NCI-H524 treated with DMSO at 0.1 percent for 48 hours (cell line): ENCODE results near the gene CDC42BPG.

Experiments used
- DNase-seq: peaks from one replicate; lab custom pipeline; 2025; lab: John Stamatoyannopoulos, UW

The CDC42BPG gene

DNA sequence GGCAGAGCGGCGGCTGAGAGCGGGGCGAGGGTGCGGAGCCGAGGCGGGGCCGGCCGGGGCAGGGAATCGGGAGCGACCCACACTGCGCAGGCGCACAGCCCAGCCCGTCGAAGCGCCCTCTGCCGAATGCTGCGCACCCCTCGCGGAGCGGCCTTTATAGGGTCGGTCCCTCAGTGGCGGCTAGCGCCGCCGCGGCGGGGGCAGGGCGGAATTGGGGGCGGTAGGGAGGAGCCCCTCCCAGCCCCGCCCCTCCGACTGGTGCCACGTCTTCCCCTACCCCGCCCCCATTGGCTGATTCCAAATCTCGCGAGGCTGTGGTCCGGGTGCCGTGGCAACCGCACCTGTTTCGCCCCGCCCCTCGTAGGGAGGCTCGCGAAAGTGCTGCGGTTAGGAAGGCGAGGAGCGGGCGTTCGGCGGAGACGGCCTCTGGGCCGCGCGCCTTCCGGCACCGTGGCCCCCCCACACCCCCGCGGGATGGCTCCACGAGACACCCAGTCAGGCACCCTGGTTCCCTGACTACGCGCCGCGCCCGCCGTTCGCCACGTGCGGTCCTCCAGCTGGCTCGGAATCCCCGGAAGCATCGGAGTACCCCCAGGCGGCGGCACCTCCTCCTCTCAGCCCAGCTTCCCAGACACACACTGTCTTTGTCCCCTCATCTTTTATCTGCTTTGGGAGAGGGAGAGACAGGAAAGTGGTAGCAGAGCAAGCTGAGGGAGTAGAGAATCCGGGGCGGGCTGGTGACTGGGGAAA, 34.2 kb upstream of the CDC42BPG start, which contains the start of gene EHD1:
Gene EHD1, minus strand, starts transcription at position 128 of the 750 bp plus-strand sequence. CDS start 157 bp downstream, outside the sequence.
- DNase-seq: peak; percentile 69

- no peak for DNase-seq
These were observed 33.7 kb upstream of the CDC42BPG start for GRCh38 chr11:64878223-64878493.

GRCh38 chr11:64877390-64878222, 33.2 kb upstream of the CDC42BPG start:
- DNase-seq: no peak

DNA sequence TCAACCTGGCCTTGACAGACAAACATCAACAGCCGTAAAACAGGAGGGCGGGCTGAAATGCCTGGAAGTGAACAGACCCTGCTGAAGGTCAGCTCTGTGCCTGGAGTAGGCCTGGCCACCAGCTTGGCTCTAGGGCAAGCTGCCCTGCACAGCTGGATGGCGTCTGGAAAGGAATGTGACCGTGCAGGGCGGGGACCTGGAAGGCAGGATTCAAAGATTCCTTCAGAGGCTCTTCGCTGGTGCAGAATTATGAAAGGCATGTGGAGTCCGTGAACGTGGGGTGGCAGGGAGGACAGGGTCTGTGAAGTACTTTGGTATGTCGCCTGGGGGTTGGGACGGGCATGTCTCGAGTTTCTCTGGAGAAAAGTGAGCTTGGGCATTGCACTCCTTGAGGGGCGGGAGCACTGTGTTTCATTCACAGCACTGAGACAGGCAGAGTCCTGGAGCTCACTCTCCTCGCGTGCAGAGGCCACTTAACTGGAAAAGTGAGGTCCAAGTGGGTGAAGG, 32.4 kb upstream of the CDC42BPG start:
- DNase-seq: no peak

- DNase-seq: no peak
These were observed 31.8 kb upstream of the CDC42BPG start for GRCh38 chr11:64876229-64876750.

DNA sequence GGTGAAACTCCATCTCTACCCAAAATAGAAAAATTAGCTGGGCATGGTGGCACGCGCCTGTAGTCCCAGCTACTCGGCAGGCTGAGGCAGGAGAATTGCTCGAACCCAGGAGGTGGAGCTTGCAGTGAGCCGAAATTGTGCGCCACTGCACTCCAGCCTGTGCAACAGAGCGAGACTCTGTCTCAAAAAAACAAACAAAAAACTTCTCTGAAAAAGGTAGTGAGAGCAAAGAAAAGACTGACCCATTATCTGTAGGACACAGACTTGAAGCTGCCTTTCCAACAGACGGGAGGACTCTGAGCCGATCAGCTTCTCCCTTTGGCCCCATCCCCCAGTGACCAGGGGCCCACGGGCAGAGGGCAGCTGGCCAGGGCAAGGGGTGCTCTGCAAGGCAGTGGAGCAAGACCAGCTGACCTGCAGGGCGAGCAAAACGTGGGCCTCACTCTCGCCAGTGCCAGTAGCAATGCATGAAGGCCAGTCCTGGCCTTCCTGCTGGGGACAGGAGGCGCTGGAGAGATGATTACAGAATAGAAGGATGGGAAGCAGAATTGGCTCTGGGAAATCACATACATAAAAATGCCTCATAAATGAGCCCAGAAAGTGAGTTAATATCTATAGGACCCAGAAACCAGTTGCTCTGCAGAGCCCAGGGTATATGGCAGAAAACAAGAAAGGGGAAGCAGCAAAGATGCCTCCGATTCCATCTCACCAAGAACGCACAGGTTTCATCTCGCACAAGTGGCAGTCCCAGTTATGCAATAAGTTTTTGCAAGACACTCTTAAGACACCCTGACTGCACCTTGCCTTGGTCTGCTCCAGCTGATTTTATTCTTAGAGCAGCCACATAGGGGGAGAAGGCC, 31.1 kb upstream of the CDC42BPG start:
- no peak for DNase-seq

DNA sequence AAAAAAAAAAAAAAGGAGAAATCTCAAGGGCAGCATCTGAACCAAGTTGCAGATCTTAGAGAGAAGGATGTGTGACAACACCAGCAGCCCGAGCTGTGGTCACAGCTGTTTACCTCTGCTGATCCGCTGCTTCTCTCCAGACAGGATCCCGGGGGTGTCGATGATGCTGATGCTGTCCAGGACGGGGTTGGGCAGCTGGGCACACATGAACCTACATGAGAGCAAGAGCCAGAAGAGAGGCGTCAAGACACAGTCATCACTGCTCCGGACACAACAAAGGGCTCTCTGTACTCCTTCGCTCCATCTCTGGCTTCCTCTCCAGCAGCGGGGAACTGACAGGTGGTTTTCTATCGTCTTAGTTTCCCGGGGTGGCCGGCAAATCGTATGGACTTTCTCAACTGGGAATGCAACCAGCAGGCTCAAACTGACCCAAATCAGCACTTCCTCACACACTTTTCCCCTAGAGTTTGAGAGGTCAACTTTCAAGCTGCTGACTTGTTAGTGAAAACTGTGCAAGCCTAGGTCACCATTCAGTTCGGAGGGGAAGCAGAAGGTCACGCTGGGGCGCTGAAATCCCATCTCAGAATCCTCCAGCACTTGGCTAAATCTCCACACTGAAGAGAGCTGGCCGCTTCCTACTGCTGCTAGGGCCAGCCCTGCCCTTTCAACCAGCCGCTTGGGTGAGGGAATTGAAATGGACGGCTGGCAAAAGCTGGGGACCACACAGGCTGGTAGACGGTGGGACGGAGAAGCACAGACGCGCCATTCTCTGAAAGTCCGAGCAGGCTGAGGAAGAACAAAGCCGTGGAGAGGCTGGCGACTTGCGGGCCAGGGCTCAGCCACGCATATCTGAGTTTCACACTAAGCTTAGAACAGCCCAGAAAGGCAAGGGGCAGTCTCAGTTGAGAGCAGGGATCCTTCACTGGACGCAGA, 30.1 kb upstream of the CDC42BPG start:
- DNase-seq: no peak

GRCh38 chr11:64872790-64873488, 28.5 kb upstream of the CDC42BPG start:
- no peak for DNase-seq

- no peak for DNase-seq
These were observed 27.0 kb upstream of the CDC42BPG start for GRCh38 chr11:64871492-64871891.

DNA sequence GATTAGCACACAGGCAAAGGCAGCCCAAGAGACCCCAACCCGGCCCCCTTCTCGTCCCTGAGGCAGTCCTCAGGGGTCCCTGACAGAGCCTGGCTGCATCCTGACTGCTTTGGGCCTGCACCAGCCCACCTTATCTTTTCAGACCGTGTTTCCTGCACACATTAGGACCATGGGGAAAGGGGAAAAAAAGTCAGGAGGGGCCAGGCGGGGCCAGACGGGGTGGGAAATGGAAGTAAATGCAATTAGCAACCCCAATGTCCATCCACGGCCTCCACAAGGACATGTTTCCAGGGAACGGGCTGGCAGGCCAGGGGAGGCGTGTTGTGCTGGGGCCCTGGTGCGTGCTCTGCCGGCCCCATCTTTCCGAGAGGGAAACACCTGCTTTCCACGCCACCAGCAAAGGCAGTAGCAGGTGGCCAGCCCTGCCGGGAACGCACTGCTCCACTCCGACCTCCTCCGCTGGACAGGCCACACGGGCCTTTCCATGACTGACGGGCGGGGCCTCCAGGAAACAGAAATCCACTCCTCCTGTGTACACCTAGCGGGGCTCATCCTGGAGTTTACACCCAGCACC, 26.5 kb upstream of the CDC42BPG start:
- DNase-seq: no peak

- DNase-seq: no peak
These were observed 25.9 kb upstream of the CDC42BPG start for GRCh38 chr11:64870176-64870892.

DNA sequence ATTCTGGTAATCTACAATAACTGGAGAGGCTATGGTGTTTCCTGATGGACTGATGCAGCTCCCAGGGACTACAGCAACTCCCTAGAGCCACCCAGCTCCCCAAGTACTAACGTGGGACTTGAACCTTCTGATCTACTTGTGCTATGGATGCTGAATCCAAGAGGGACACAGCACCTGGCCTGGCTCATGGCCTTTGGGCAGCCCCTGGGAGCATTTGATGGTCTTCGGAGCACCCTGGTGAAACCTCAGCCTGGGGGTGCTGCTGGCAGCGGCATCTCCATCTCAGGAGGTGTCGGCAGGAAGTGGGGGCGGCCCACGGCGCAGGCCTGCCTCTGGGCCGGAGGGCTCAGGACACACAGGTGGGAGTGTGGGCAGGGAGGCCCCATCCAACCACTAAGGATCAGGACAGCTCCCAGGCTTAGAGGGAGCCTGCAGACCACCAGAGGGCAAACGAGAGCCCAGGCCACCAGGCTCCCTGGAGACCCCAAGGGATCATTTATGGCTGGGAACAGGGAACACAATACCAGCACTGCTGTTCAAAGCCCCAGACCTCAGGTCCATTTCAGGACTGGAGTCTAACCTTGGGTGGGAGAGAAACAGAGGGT, 25.2 kb upstream of the CDC42BPG start:
- no peak for DNase-seq

DNA sequence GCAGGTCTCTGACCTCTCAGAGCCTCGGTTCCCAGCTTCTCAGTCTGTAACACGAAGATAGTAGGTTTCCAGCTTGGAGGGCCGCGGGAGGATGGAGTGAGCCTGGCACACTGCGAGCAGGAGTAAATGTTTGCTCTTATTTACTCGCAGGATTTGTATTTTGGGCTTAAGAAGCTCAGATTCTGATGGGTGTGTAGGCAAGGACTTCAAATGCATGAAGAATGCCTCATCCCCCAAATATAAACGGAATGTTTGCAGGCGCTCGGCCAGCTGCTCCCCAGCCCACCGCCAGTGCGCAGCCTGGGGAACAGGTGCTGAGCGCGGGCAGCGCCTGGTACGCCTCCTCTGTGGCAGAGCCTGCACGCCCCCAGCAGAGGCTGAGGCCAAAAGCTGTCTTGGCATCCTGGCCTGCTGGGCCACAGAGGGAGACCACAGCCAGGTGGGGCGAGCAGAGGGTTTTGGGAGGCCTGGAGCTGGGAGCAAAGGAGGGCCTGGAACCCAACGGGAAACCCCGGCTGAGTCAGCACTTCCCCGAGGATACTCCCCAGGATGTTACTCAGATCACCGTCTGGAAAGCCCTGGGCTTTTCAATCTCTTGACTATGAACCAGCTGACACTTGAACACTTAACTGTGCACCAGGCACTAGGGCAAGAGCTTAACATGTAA, 24.6 kb upstream of the CDC42BPG start:
- DNase-seq: no peak

GRCh38 chr11:64867748-64868462, 23.5 kb upstream of the CDC42BPG start:
- DNase-seq: no peak

DNA sequence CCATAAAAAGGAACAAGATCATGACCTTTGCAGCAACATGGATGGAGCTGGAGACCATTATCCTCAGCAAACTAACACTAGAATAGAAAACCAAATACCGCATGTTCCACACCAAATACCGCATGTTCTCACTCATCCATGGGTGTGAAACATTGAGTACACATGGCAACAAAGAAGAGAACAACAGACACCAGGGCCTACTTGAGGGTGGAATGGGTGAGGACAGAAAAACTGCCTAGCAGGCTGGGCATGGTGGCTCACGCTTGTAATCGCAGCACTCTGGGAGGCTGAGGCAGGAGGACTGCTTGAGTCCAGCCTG, 21.7 kb upstream of the CDC42BPG start:
- no peak for DNase-seq

DNA sequence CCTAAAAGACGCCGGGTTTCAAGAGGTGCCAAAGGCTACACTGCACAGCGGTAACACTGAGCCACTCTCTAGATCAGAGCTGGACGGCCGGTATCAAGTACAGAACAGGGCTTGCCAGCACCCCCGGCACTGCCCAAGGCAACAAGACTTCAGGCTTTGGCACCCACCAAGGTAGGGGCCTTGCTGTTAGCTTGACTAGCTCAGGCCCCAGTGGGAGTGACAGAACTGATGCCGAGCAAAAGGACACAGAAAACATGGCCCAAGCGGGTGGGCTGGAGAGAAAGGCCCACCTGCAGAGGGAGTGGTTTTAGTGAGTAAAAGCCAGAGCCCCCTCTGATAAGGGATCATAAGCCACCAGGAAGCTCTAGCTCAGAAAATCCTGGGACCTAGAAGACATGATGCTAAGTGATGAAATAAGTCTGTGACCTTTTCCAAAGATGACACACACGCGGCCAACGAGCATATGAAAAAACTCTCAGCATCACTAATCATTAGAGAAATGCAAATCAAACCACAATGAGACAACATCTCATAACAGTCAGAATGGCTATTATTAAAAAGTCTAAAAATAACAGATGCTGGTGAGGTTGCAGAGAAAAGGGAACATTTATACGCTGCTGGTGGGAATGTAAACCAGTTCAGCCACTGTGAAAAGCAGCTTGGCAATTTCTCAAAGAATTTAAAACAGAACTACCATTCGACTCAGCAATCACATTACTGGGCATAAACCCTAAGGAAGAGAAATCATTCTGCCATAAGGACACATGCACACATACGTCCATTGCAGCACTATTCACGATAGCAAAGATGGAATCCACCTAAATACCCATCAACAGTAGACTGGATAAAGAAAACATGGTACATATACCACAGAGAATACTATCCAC, 21.1 kb upstream of the CDC42BPG start:
- DNase-seq: no peak
